K562 (cell line): ENCODE results near the gene KSR2. TPM values are rescaled to one million over a fixed set of nuclear protein-coding genes. Genes with fewer than 3 reads are reported as not detected.

ENCODE experiments used
- ATAC-seq: fragments of 200-7000 bp; cut with Tn5 transposase; 3 replicates; pipeline ENCODE4 v1.9.1; 2020; ENCODE audit warnings: moderate library complexity
- BruUV-seq: library from RNA; stranded (reverse); fragments of 400-500 nt; replicated peaks from 2 replicates; lab custom pipeline; 2021; lab: Mats Ljungman, UMichigan
- CTCF ChIA-PET: fragments of 300-600 bp; formaldehyde crosslinking; extraction: SDS; loops from one replicate; lab custom pipeline; 2021; ENCODE audit warnings: low intra/inter-chr PET ratio; lab: Yijun Ruan, JAX
- POLR2A ChIA-PET: fragments of 300-600, 350-650 bp; sonication (Branson Sonifier 250); formaldehyde crosslinking; extraction: SDS; loops from one replicate; lab custom pipeline; 2021; ENCODE audit warnings: antibody characterized with exemption, inconsistent platforms; lab: Yijun Ruan, JAX
- DNase-seq, 4 experiments: peaks; one replicate each; pipeline versions ENCODE4 v3.0.0 to v3.0.0-alpha.2; 2011 to 2018; ENCODE audit warnings: low spot score in 3 of 4, mixed read lengths in 3 of 4; ENCODE audit errors: extremely low read depth in 1 of 4
- FAIRE-seq: peaks from 2 replicates; lab custom pipeline; 2011; peaks lifted over from hg19 to GRCh38; lab: Jason Lieb, UNC
- H2AFZ ChIP-seq: 2 replicates; pipeline ENCODE4 v1.6.0; 2011; ENCODE audit warnings: low read depth, low read length, control low read depth, inconsistent platforms
- H3K27ac ChIP-seq: fragments of 200-600 bp; 3 replicates; pipeline ENCODE4 v1.8.0; 2011; ENCODE audit warnings: low read depth, mild to moderate bottlenecking, control low read depth, inconsistent platforms, low read length, moderate library complexity, mixed read lengths; ENCODE audit errors: extremely low read depth
- H3K27me3 ChIP-seq, 2 experiments: fragments of 300-600 bp in 1 of 2; 2 replicates in 1 of 2; 3 replicates in 1 of 2; pipeline versions ENCODE4 v1.6.0 to v1.8.0; 2011; ENCODE audit warnings: inconsistent platforms in 2 of 2, low read length in 2 of 2, mild to moderate bottlenecking in 1 of 2, mixed read lengths in 1 of 2, moderate library complexity in 1 of 2; ENCODE audit not compliant: control insufficient read depth in 2 of 2, insufficient read depth in 2 of 2
- H3K36me3 ChIP-seq: fragments of 300-600 bp; 3 replicates; pipeline ENCODE4 v1.8.0; 2011; ENCODE audit warnings: mild to moderate bottlenecking, low read length, inconsistent platforms; ENCODE audit not compliant: control insufficient read depth, insufficient read depth
- H3K4me1 ChIP-seq, 2 experiments: fragments of 200-600 bp in 1 of 2; replicated peaks in 1 of 2; 2 replicates in 1 of 2; 3 replicates in 1 of 2; pipeline versions ENCODE4 v1.5.1 to v1.8.0; 2011; ENCODE audit warnings: inconsistent platforms in 2 of 2, low read length in 2 of 2, mild to moderate bottlenecking in 1 of 2, mixed read lengths in 1 of 2, moderate library complexity in 1 of 2; ENCODE audit not compliant: control insufficient read depth in 2 of 2, insufficient read depth in 2 of 2
- H3K4me2 ChIP-seq: 2 replicates; pipeline ENCODE4 v1.6.1; 2011; ENCODE audit warnings: low read length, control low read depth, inconsistent platforms, mixed read lengths; ENCODE audit not compliant: insufficient read depth
- H3K4me3 ChIP-seq: fragments of 200-600 bp; sonication (generic), shearing (Covaris generic); 2 replicates; pipeline ENCODE4 v1.5.1; 2016; ENCODE audit warnings: control low read depth, inconsistent platforms
- H3K79me2 ChIP-seq: fragments of 200-600 bp; 3 replicates; pipeline ENCODE4 v1.8.0; 2011; ENCODE audit warnings: low read length, inconsistent platforms; ENCODE audit not compliant: control insufficient read depth, insufficient read depth
- H3K9ac ChIP-seq, 2 experiments: 2 replicates each; pipeline versions ENCODE4 v1.6.0 to v1.6.1; 2011; ENCODE audit warnings: low read depth in 2 of 2, low read length in 2 of 2, control low read depth in 1 of 2, inconsistent platforms in 1 of 2, mild to moderate bottlenecking in 1 of 2, mixed read lengths in 1 of 2; ENCODE audit not compliant: insufficient read depth in 1 of 2
- H3K9me1 ChIP-seq: one replicate; pipeline ENCODE4 v1.6.0; 2011; ENCODE audit warnings: inconsistent platforms, mild to moderate bottlenecking, low read length, moderate library complexity; ENCODE audit not compliant: control insufficient read depth, insufficient read depth
- H3K9me3 ChIP-seq: replicated peaks from 2 replicates; pipeline ENCODE4 v1.5.1; 2011; ENCODE audit warnings: low read depth, low read length, inconsistent platforms; ENCODE audit not compliant: control insufficient read depth, insufficient read depth
- H4K20me1 ChIP-seq: replicated peaks from 2 replicates; pipeline ENCODE4 v1.6.1; 2011; ENCODE audit warnings: low read length, inconsistent platforms, mixed read lengths; ENCODE audit not compliant: control insufficient read depth, insufficient read depth
- ATF1 ChIP-seq, 2 experiments: fragments of 450-650 bp in 1 of 2; IDR thresholded peaks; 2 replicates each; pipeline ENCODE4 v1.6.1; 2016; ENCODE audit warnings: missing compliant biosample characterization in 1 of 2, missing genetic modification characterization in 1 of 2
- ATF7 ChIP-seq: fragments of 450-650 bp; IDR thresholded peaks from 2 replicates; pipeline ENCODE4 v1.7.1; 2014; ENCODE audit warnings: mild to moderate bottlenecking, moderate library complexity
- DNMT1 ChIP-seq: fragments of 450-650 bp; IDR thresholded peaks from 2 replicates; pipeline ENCODE4 v1.6.1; 2016; ENCODE audit warnings: antibody characterized with exemption, mild to moderate bottlenecking
- FOXA3 ChIP-seq, 2 experiments: fragments of 450-650 bp in 1 of 2; sonication (generic) in 1 of 2; formaldehyde crosslinking; IDR thresholded peaks in 1 of 2; conservative IDR thresholded peaks in 1 of 2; 2 replicates each; pipeline versions ENCODE4 v1.4.0 to v1.8.0; 2020 to 2022; ENCODE audit warnings: mild to moderate bottlenecking in 2 of 2, missing genetic modification reagents in 1 of 2
- GTF2F1 ChIP-seq: IDR thresholded peaks from 2 replicates; pipeline ENCODE4 v1.6.1; 2011; ENCODE audit warnings: low read depth, low read length, improper control_type of control experiment
- HNRNPUL1 ChIP-seq: fragments of 200-400 bp; formaldehyde crosslinking; IDR thresholded peaks from 2 replicates; pipeline ENCODE4 v1.6.1; 2017; ENCODE audit warnings: low read length
- MCM5 ChIP-seq: fragments of 450-650 bp; IDR thresholded peaks from 2 replicates; pipeline ENCODE4 v1.6.1; 2016; ENCODE audit warnings: low read depth
- NONO ChIP-seq, 2 experiments: fragments of 200-400 bp in 1 of 2; fragments of 450-650 bp in 1 of 2; formaldehyde crosslinking in 1 of 2; IDR thresholded peaks; 2 replicates each; pipeline ENCODE4 v1.6.1; 2017; ENCODE audit warnings: low read depth in 2 of 2, mild to moderate bottlenecking in 2 of 2, moderate library complexity in 2 of 2, low read length in 1 of 2
- RAD51 ChIP-seq: fragments of 450-650 bp; IDR thresholded peaks from 2 replicates; pipeline ENCODE4 v1.7.1; 2016; ENCODE audit warnings: low read depth, mild to moderate bottlenecking, borderline replicate concordance
- RBBP5 ChIP-seq: fragments of 200-600 bp; sonication (generic); IDR thresholded peaks from 2 replicates; pipeline ENCODE4 v1.6.1; 2012; ENCODE audit warnings: borderline replicate concordance, mild to moderate bottlenecking, low read length, control low read depth, inconsistent platforms; ENCODE audit not compliant: insufficient read depth, poor library complexity, severe bottlenecking
- SIX5 ChIP-seq, 2 experiments: IDR thresholded peaks; 2 replicates each; pipeline ENCODE4 v1.6.1; 2011; ENCODE audit warnings: low read length in 2 of 2, borderline replicate concordance in 1 of 2, low read depth in 1 of 2, mild to moderate bottlenecking in 1 of 2, moderate library complexity in 1 of 2; ENCODE audit not compliant: insufficient read depth in 1 of 2
- TCF15 ChIP-seq: fragments of 250-450 bp; sonication (Bioruptor Pico); IDR thresholded peaks from 2 replicates; pipeline ENCODE4 v1.8.0; 2022; ENCODE audit warnings: moderate library complexity, mild to moderate bottlenecking, inconsistent platforms
- TFE3 ChIP-seq: fragments of 450-650 bp; formaldehyde crosslinking; IDR thresholded peaks from 2 replicates; pipeline ENCODE4 v1.4.0; 2020; ENCODE audit warnings: mild to moderate bottlenecking, mixed read lengths
- ZNF282 ChIP-seq: sonication (generic); formaldehyde crosslinking; IDR thresholded peaks from 2 replicates; pipeline ENCODE4 v1.8.1; 2023; ENCODE audit warnings: missing genetic modification reagents
- ZNF518B ChIP-seq: fragments of 250-450 bp; sonication (Bioruptor Pico); IDR thresholded peaks from 2 replicates; pipeline ENCODE4 v1.5.0; 2021; ENCODE audit warnings: mild to moderate bottlenecking, moderate library complexity
- ZNF589 ChIP-seq: fragments of 200-800 bp; sonication (Bioruptor generic); IDR thresholded peaks from 2 replicates; pipeline ENCODE4 v1.6.1; 2016; ENCODE audit warnings: low read depth, missing genetic modification characterization, missing compliant biosample characterization
- ZNF668 ChIP-seq: fragments of 250-450 bp; sonication (Bioruptor Pico); IDR thresholded peaks from 2 replicates; pipeline ENCODE4 v1.8.0; 2022; ENCODE audit warnings: mild to moderate bottlenecking, inconsistent platforms
- whole genome bisulfite sequencing: fragments of 100-300 bp; shearing (Covaris generic); methylation state at CpG from one replicate; pipeline ENCODE4 v1.1.6; 2016; ENCODE audit warnings: low coverage, mixed read lengths; ENCODE audit not compliant: insufficient coverage; ENCODE audit errors: missing lambda C conversion rate; 5-methylcytosine and 5-hydroxymethylcytosine counted together
- in situ Hi-C: fragments of 300-500 bp; cut with MboI; formaldehyde crosslinking; loops from 4 replicates; pipeline ENCODE4 v1.15.0; 2018; ENCODE audit warnings: inconsistent platforms, mixed read lengths
- intact Hi-C: fragments of 100-400 bp; cut with micrococcal nuclease; formaldehyde crosslinking; loops from 2 replicates; pipeline ENCODE4 v1.14.2; 2022
- polyA plus RNA-seq, 8 experiments: library from polyadenylated mRNA; depleted of rRNA in 4 of 8; stranded (reverse) in 5 of 8; unstranded in 3 of 8; fragments of >200 nt; fragmentation: Nextera tagmentation in 2 of 8; fragmentation: Illumina TruSeq in 1 of 8; extraction: Ambion mirVana in 2 of 8; extraction: Trizol in 1 of 8; gene quantifications; 2 replicates each; pipeline versions ENCODE4 v1.2.1 to v1.2.3, GENCODE V29; 2011 to 2014; ENCODE audit warnings: inconsistent platforms in 1 of 8, missing spikeins in 1 of 8
- total RNA-seq, 7 experiments: library from RNA; depleted of rRNA in 6 of 7; stranded (reverse); fragments of >200 nt in 6 of 7; fragmentation: Illumina TruSeq in 2 of 7; extraction: Trizol in 2 of 7; gene quantifications; 2 replicates each; pipeline versions ENCODE4 v1.2.1 to v1.2.3, GENCODE V29; 2011 to 2021; ENCODE audit warnings: low replicate concordance in 1 of 7

KSR2 gene
- total and polyA plus RNA-seq, 9 of the 15 experiments (the other 6 are each of a cell fraction or from before 2014, with no cell fraction given): not detected

- Histone ChIP-seq H3K9ac (no peak overlapping the region), H3K9me1 (no peaks in the 10 kb centered on the region), H4K20me1 (no peaks in the 10 kb centered on the region), H3K36me3 (no peaks in the 10 kb centered on the region), H3K79me2 (no peaks in the 10 kb centered on the region), H3K4me1 (no peaks in the 10 kb centered on the region), H3K9me3 (no peaks in the 10 kb centered on the region), H3K4me2 (no peak overlapping the region), H3K4me3 (no peak overlapping the region), H2AFZ (no peak overlapping the region), H3K27me3 (no peaks in the 10 kb centered on the region), H3K27ac (no peak overlapping the region)
- FAIRE-seq (no peak), ATAC-seq (no peak), DNase-seq (no peak)
- BruUV-seq: no TSS peak
- ChIA-PET POLR2A (no interaction called here), CTCF (no interaction called here)
- intact Hi-C loops: no loop called here
- WGBS: 0% methylated on average over 1 of the region's 1 CpG
- in situ Hi-C loops: loop anchor here (10.0 kb wide), 1 partner anchor 440 kb away; no protein-coding TSS in a partner anchor
- TF ChIP-seq HNRNPUL1 (no peak), ATF7 (no peak), ATF1 (CRISPR knock-in tag; IDR thresholded peaks at IDR 0.05) (no peak), ATF1 (tag; IDR thresholded peaks at IDR 0.05) (no peak), ZNF282 (no peak), TFE3 (CRISPR knock-in tag) (no peak), TCF15 (CRISPR knock-in tag) (no peak), ZNF518B (CRISPR knock-in tag) (no peak), RBBP5 (no peak), NONO (IDR thresholded peaks at IDR 0.05; ENCODE audit: low read depth in 2 of 2, low read length in 1 of 2) (no peak), RAD51 (no peak), GTF2F1 (no peak), MCM5 (no peak), SIX5 (IDR thresholded peaks at IDR 0.05; ENCODE audit: borderline replicate concordance in 1 of 2, insufficient read depth in 1 of 2, low read depth in 1 of 2, low read length in 2 of 2) (no peak), ZNF668 (CRISPR knock-in tag) (no peak), FOXA3 (CRISPR knock-in tag; conservative IDR thresholded peaks at IDR 0.05 in 1 of 2, IDR thresholded peaks at IDR 0.05 in 1 of 2) (no peak), DNMT1 (no peak), ZNF589 (CRISPR knock-in tag) (no peak)
Observed at GRCh38 chr12:117674763-117675162, 294.0 kb downstream of the KSR2 start.
